IMR-90 (cell line): ENCODE data around the gene MROH8.

Source experiments
- CEBPB ChIP-seq: IDR thresholded peaks from 2 replicates; pipeline ENCODE4 v1.6.1; 2012; ENCODE audit warnings: low read depth, low read length, improper control_type of control experiment
- FOS ChIP-seq: fragments of 150-350 bp; IDR thresholded peaks from 2 replicates; pipeline ENCODE4 v1.6.1; 2016; ENCODE audit warnings: low read depth, low read length
- MAFK ChIP-seq: IDR thresholded peaks from 2 replicates; pipeline ENCODE4 v1.6.1; 2012; ENCODE audit warnings: low read depth, low read length, improper control_type of control experiment
- MAZ ChIP-seq: IDR thresholded peaks from 2 replicates; pipeline ENCODE4 v1.6.1; 2012; ENCODE audit warnings: low read depth, mild to moderate bottlenecking, low read length, improper control_type of control experiment, moderate library complexity, borderline replicate concordance
- MXI1 ChIP-seq: IDR thresholded peaks from 2 replicates; pipeline ENCODE4 v1.6.1; 2012; ENCODE audit warnings: low read depth, mild to moderate bottlenecking, low read length, moderate library complexity, borderline replicate concordance
- NFE2L2 ChIP-seq: fragments of 150-350 bp; IDR thresholded peaks from 2 replicates; pipeline ENCODE4 v1.6.1; 2016; ENCODE audit warnings: low read depth, mild to moderate bottlenecking, low read length
- POLR2A ChIP-seq: IDR thresholded peaks from 2 replicates; pipeline ENCODE4 v1.6.1; 2012; ENCODE audit warnings: mild to moderate bottlenecking, low read depth, low read length
- RAD21 ChIP-seq: IDR thresholded peaks from 2 replicates; pipeline ENCODE4 v1.6.1; 2012; ENCODE audit warnings: low read length, improper control_type of control experiment
- RCOR1 ChIP-seq: IDR thresholded peaks from 2 replicates; pipeline ENCODE4 v1.6.1; 2012; ENCODE audit warnings: mild to moderate bottlenecking, low read length, improper control_type of control experiment; ENCODE audit not compliant: insufficient replicate concordance
- RFX5 ChIP-seq: IDR thresholded peaks from 2 replicates; pipeline ENCODE4 v1.8.0; 2012; ENCODE audit warnings: low read depth, mild to moderate bottlenecking, low read length, moderate library complexity
- SMC3 ChIP-seq: fragments of 150-350 bp; IDR thresholded peaks from 2 replicates; pipeline ENCODE4 v1.6.1; 2016; ENCODE audit warnings: low read depth, mild to moderate bottlenecking, antibody characterized with exemption, low read length, moderate library complexity
- USF2 ChIP-seq: fragments of 150-350 bp; IDR thresholded peaks from 2 replicates; pipeline ENCODE4 v1.6.1; 2017; ENCODE audit warnings: mild to moderate bottlenecking, antibody characterized with exemption, low read length, low read depth
- TF ChIP-seq, protein P1 (sequence below): conservative IDR thresholded peaks from 2 replicates; pipeline ENCODE4 v1.5.1; 2012; ENCODE audit warnings: mild to moderate bottlenecking, low read depth, low read length, improper control_type of control experiment
- TF ChIP-seq, protein P2 (sequence below): fragments of 150-350 bp; IDR thresholded peaks from 2 replicates; pipeline ENCODE4 v1.6.1; 2016; ENCODE audit warnings: low read depth, mild to moderate bottlenecking, low read length, moderate library complexity, borderline replicate concordance

DNA sequence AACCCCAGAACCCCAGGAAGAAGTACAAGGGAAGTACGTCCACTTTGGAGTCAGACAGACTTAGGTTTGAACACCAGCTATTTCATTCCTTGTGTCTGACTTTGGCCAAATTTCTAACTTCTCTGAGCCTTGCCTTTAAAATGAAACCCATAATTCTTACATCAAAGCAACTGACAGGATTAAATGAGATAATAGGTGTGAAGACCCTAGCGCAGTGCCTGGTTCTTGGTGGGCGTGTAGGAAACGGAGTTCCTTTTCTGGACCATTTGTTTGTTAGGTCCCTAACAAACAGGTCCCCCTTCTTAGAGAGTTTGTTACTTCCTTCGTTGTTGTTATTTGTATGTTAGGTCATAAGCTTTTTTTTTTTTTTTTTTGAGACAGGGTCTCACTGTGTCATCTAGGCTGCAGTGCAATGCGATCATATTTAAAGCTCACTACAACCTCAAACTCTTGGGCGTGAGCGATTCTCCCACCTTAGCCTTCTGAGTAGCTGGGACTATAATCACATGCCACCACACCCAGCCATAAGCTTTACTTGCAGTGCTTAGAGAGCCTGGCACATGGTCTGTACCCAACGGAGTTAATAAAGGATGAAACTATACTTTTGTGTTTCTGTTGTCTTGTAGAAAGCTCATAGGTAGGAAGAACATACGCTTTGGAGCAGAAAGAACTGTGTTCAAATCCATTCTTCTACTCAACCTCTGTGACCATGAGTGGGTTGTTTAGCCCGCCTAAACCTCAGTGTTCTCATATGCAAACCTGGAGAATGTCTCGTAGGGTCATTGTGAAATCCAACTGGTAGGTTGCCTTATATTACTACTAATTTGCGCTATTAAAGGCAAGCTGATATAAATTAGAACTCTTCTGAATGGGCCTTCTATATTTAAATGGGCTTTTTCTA lies 21.8 kb upstream of the MROH8 start:
- TF ChIP-seq, protein P1, sequence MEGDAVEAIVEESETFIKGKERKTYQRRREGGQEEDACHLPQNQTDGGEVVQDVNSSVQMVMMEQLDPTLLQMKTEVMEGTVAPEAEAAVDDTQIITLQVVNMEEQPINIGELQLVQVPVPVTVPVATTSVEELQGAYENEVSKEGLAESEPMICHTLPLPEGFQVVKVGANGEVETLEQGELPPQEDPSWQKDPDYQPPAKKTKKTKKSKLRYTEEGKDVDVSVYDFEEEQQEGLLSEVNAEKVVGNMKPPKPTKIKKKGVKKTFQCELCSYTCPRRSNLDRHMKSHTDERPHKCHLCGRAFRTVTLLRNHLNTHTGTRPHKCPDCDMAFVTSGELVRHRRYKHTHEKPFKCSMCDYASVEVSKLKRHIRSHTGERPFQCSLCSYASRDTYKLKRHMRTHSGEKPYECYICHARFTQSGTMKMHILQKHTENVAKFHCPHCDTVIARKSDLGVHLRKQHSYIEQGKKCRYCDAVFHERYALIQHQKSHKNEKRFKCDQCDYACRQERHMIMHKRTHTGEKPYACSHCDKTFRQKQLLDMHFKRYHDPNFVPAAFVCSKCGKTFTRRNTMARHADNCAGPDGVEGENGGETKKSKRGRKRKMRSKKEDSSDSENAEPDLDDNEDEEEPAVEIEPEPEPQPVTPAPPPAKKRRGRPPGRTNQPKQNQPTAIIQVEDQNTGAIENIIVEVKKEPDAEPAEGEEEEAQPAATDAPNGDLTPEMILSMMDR, result no peak
- TF ChIP-seq RCOR1 (no peak), POLR2A (no peak), FOS (no peak), RFX5 (no peak), SMC3 (no peak), CEBPB (peak; percentile 61), MXI1 (no peak), RAD21 (no peak), USF2 (no peak), MAFK (no peak), NFE2L2 (no peak), MAZ (no peak)
- TF ChIP-seq, protein P2, sequence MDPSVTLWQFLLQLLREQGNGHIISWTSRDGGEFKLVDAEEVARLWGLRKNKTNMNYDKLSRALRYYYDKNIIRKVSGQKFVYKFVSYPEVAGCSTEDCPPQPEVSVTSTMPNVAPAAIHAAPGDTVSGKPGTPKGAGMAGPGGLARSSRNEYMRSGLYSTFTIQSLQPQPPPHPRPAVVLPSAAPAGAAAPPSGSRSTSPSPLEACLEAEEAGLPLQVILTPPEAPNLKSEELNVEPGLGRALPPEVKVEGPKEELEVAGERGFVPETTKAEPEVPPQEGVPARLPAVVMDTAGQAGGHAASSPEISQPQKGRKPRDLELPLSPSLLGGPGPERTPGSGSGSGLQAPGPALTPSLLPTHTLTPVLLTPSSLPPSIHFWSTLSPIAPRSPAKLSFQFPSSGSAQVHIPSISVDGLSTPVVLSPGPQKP, result no peak
